NCI-H146 (cell line): ENCODE data around the gene TMEM131.
A peak's percentile ranks its signal among the peaks of the same experiment; 100 is the strongest.
"Not testable (repeated sequence)": the region's sequence is repeated elsewhere in the genome, so short reads cannot be mapped to it uniquely, and the experiment has no call there.

Source experiments
- DNase-seq: peaks from one replicate; lab custom pipeline; 2025; lab: John Stamatoyannopoulos, UW

TMEM131 gene

GRCh38 chr2:97911206-97911921 lies 84.4 kb downstream of the TMEM131 start:
- DNase-seq, result no peak

GRCh38 chr2:97910403-97911205 lies 85.1 kb downstream of the TMEM131 start:
- DNase-seq, result no peak

DNA sequence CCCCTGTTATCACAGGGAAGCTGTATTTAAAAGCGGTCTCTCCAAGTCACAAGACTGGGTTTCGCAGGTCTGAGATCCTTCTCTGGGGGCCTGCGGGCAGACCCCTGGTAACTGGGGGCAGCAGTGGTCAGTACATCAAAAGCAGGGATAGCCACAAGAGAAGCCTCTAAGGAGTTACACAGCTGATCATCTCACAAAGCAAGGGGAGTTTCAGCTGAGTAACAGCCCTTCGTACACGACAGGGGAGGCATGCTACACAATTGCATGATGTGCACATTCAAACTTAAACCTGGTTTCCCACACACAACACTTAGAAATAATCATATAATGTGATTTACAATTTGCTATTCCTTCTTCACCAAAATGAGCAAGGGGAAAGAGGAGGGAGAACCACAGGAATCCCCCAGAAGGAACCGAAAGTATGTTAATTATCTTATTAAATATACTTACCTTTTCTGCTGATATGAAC lies 87.5 kb downstream of the TMEM131 start:
- DNase-seq, result no peak

DNA sequence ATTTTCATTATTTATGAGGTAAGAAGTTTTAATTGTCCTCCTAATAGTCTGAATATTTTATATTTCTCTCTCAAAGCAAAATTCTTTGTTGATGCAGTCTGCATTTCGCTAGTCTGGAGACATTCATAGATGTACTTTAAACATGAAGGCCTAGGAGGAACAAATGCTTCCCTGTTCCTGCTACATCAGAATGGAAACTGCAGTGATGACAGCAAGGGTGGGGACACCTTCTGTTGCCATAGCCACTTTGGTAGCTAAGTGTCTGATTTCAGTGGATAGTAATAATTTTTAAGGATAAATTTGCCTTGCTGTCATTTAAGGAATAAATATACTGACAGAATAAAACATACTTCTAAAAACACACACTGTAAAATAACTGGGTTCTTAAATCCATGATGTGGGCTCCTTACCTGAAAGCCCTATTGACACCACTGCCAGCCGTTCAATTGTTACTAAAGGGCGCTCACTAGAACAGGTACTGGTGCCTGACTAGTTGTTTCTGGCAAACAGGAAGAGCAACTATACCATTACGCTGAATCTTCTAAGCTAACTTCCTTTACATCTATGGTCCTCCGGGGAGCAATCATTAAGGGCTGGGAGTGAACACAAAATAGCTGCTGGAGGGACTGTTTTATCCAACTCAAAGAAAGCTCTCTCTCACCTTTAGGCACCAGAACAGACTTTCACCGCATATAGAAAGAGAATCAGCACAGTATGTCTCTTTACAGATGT lies 88.2 kb downstream of the TMEM131 start:
- no peak for DNase-seq

- no peak for DNase-seq
Measured at GRCh38 chr2:97906307-97906706, 89.4 kb downstream of the TMEM131 start.

- no peak for DNase-seq
Measured at GRCh38 chr2:97905294-97905693, 90.5 kb downstream of the TMEM131 start.

DNA sequence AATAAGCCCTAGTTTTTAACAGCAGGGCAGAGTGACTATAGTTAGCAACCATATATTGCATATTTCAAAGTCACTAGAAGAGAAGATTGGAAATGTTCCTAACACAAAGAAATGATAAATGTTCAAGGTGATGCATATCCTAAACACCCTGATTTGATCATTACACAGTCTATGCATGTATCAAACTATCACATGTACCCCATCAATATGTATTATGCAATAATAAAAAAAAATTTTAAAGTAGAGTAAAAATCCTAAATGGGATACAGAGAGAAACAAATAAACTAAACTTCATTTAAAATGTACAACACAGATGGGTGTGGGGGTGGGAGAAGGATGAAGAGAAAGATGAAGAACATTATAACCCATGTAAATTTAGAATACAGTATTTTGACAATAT lies 93.9 kb downstream of the TMEM131 start:
- DNase-seq, result no peak

GRCh38 chr2:97900806-97901205 lies 94.9 kb downstream of the TMEM131 start:
- DNase-seq, result peak; percentile 82

DNA sequence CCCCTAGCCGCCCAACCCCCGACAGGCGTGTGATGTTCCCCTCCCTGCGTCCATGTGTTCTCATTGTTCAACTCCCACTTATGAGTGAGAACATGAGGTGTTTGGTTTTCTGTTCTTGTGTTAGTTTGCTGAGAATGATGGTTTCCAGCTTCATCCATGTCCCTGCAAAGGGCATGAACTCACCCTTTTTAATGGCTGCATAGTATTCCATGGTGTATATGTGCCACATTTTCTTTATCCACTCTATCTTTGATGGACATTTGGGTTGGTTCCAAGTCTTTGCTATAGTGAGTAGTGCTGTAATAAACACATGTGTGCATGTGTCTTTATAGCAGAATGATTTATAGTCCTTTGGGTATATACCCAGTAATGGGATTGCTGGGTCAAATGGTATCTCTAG lies 102.7 kb downstream of the TMEM131 start:
- not testable (repeated sequence) for DNase-seq

GRCh38 chr2:97891611-97892010 lies 104.1 kb downstream of the TMEM131 start:
- no peak for DNase-seq

- DNase-seq, result no peak
Measured at GRCh38 chr2:97889156-97889555, 106.6 kb downstream of the TMEM131 start.

DNA sequence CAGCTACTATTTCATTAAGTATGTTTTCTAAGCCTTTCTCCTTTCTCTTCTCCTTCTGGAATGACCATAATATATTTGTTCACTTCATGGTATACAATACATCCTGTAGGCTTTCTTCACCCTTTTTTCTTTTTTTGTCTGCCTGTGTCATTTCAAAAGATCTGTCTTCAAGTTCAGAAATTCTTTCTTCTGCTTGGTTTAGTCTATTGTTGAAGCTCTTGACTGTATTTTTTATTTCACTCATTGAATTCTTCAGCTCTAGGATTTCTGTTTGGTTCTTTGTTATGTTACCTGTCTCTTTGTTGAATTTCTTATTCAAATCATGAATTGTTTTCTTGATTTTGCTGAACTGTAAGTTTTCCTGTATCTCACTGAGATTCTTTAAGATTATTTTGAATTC lies 109.9 kb downstream of the TMEM131 start:
- no peak for DNase-seq

DNA sequence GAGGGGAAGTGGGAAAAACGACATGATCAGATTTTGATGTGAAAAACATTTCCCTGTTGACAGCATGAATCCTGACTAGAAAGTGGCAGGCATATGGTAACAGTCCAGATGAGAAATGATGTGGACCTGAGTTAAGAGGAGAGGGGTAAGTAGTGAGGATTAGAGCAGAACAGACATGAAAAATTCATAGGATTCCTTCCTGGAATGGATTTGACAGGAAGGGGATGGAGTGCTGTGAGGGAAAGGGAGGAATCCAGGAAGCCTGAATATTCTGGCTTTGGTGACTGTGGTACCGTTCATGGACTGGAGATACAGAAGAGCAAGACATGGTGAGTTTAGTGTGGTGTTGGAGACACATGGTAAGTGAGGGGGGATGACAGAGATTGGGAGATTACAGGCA lies 115.4 kb downstream of the TMEM131 start:
- DNase-seq, result no peak

GRCh38 chr2:97878865-97879264 lies 116.9 kb downstream of the TMEM131 start:
- no peak for DNase-seq

DNA sequence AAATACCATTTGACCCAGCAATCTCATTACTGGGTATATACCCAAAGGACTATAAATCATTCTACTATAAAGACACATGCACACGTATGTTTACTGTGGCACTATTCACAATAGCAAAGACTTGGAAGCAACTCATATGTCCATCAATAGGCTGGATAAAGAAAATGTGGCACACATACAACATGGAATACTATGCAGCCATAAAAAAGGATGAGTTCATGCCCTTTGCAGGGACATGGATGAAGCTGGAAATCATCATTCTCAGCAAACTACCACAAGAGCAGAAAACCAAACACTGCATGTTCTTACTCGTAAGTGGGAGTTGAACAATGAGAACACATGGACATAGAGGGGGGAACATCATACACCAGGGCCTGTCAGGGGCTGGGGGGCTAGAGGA lies 117.4 kb downstream of the TMEM131 start:
- DNase-seq, result not testable (repeated sequence)

GRCh38 chr2:97871096-97871780 lies 124.5 kb downstream of the TMEM131 start:
- no peak for DNase-seq

- peak; percentile 28 for DNase-seq
Measured at GRCh38 chr2:97870396-97870843, 125.3 kb downstream of the TMEM131 start.

GRCh38 chr2:97869722-97870346 lies 125.9 kb downstream of the TMEM131 start:
- no peak for DNase-seq

DNA sequence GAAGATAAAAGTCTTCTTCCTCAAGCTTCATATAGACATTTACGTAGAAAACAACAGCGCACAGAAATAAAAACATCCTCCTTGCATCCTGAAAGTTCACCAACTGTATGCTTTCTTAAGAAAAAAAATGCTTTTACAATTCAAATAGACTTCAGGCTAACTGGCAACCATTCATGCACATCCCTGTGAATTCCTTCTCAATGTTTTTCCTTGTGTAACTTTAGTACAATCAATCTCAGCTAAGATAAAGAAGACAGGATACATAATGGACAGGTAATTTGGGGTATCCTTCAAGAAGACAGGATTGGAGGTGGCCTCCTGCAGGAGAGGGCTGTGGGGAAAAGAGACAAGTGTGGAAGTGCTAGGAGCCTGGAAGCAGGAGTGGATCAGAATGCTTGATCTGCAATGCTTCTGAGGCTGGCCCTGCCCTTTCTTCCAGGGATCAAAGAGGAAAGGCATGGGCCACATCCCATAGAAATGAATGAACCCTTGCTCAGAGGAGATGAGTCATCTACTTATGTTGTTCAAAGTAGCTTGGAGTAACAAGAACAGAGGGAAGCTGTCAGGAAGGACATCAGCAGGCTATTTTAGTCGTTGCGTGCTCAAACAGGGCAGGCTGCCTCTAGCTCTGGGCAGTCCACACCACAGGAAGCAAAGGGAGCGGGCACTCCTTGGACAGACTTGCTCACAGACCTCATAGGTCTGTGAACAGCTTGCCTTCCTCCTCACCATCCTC lies 126.6 kb downstream of the TMEM131 start:
- no peak for DNase-seq

- DNase-seq, result no peak
Measured at GRCh38 chr2:97863829-97864228, 131.9 kb downstream of the TMEM131 start.

GRCh38 chr2:97861177-97861576 lies 134.6 kb downstream of the TMEM131 start:
- no peak for DNase-seq
